Activated CD8-positive, alpha-beta memory T cell treated with anti-CD3 and anti-CD28 coated beads for 36 hours (primary cell): Measurements from ENCODE around the gene IRF2BPL. TPM values are rescaled to one million over a fixed set of nuclear protein-coding genes. Genes with fewer than 3 reads are reported as not detected.

ENCODE experiments used
- CTCF ChIA-PET: fragments of 350-600 bp; sonication (Branson Sonifier 250); formaldehyde crosslinking; loops from one replicate; lab custom pipeline; 2021; ENCODE audit warnings: antibody characterized with exemption; lab: Charles Lee
- POLR2A ChIA-PET: fragments of 350-600 bp; sonication (Branson Sonifier 250); formaldehyde crosslinking; loops from one replicate; lab custom pipeline; 2021; ENCODE audit warnings: antibody characterized with exemption; lab: Charles Lee
- total RNA-seq, 2 experiments: library from RNA; stranded (reverse); gene quantifications; one replicate each; pipeline ENCODE4 v1.2.3, GENCODE V29; 2021

The IRF2BPL gene
- total RNA-seq, 2 experiments from 2014 or later = 27.0 to 27.2 TPM

DNA sequence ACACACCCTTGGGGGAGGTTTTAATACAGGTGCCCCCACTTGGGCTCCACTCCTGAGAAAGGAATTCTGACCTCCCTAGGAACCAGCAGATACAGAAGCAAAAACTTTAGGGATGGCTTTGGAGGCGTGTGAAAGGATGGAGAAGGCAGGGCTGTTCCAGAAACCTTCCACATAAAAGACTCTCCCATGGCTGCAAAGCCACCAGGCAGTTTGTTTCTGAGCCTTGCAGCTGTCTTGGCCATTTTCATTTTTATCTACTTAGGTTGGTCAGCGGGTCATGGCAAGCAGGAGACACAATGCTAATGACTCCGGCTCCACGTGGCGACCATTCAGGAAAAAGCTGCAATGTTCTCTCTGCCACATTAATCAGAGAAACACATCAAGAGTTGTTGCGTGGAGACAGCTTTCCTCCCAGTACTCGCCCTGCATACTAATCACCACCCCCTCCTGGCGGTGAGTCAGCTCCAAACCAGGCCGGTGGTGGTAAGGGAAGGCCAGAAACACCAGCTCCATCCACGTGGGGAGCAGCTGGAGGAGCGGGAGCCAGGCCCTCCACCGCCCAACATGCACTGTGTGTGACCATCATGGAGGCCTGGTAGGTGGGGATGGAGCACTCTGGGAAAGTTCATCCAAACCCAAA lies 30.9 kb upstream of the IRF2BPL start:
- CTCF ChIA-PET = interaction anchor here (0.6 to 3.7 kb wide), 6 partner anchors 9 to 184 kb away, joined by 3 to 19 read pairs (median 3); no protein-coding TSS in a partner anchor
- POLR2A ChIA-PET = no interaction called here

DNA sequence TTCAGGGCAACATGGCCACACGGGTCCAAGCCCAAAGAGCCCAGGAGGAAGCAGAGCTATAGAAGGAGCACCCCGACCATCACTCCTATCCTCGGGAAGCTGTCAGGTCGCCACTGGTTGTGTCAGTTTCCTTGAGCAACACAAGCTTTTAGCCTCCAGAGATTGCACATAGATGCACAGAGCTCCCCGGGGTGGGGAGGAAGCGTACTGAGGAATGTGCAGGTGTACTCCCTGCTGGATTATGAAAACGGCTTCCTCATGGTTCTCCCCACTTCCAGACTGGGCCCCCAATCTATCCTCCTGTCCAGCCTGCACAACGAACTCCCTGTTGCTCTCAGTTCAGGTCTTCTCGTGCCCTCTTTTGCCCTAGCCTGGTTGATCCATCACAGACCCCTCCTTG lies 30.3 kb upstream of the IRF2BPL start:
- CTCF ChIA-PET = interaction anchor here (0.7 to 3.7 kb wide), 5 partner anchors 10 to 183 kb away, joined by 3 to 19 read pairs (median 3); no protein-coding TSS in a partner anchor
- POLR2A ChIA-PET = no interaction called here

DNA sequence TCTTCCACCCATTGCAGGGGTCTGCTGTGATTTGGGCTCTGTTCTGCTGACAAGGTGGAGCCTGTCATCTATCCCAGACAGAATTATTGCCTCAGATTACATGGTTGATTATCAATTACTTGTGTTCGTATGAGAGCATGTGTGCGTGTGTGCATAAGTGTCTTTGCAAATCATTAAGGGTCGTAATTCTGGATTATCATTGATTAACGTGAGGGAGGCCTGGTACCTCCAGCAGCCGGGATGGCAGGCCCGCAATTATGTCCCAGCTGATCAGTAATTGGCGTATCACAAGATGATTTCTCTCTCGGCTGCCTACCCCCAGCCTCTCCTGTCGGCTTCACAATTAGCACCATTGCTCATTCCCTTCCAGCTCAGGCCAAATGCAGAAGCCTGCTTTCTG lies 29.6 kb upstream of the IRF2BPL start:
- CTCF ChIA-PET = interaction anchor here (1.8 to 3.7 kb wide), 2 partner anchors 12 to 182 kb away, joined by 8 to 19 read pairs; no protein-coding TSS in a partner anchor

DNA sequence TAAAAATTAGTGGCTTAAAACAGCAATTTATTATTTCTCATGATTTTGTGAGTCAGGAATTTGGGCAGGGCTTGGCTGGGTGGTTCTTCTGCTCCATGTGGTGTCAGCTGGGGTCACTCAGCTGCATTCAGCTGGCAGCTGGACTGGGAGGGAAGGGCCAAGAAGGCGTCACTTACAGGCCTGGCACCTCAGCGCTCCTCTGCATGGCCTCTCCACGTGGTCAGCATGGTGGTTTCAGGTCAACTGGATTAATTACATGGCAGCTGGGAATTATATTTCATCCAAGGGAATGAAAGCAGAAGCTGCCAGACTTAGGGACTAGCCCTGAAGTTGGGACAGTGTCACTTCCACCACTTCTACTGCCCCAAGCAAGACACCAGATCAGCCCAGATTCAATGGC lies 27.5 kb upstream of the IRF2BPL start:
- ChIA-PET POLR2A (no interaction called here), CTCF (interaction anchor here (1.0 to 3.9 kb wide), 2 partner anchors 147 to 181 kb away, joined by 3 to 41 read pairs; no protein-coding TSS in a partner anchor)

More for the DNA sequence above, 29.6 kb upstream of the IRF2BPL start:
- POLR2A ChIA-PET = no interaction called here

DNA sequence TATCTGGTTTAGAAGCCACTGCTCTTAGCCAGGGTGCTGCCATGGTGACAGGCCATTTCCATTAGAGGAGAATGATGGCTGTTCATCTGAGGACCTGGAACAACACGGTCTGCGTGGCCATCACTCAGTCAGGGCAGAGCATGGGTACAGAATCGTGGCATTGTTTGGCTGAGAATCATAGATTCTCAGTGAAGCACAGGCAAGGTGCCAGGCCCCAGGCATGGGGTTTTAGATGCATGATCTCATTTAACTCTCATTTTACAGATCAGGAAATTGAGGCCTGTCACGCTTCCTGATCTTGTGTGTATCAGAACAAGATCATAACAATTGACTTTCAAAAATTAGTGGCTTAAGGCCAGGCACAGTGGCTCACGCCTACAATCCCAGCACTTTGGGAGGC lies 26.8 kb upstream of the IRF2BPL start:
- ChIA-PET CTCF (interaction anchor here (1.9 to 3.9 kb wide), 2 partner anchors 10 to 181 kb away, joined by 7 to 41 read pairs; no protein-coding TSS in a partner anchor), POLR2A (no interaction called here)

DNA sequence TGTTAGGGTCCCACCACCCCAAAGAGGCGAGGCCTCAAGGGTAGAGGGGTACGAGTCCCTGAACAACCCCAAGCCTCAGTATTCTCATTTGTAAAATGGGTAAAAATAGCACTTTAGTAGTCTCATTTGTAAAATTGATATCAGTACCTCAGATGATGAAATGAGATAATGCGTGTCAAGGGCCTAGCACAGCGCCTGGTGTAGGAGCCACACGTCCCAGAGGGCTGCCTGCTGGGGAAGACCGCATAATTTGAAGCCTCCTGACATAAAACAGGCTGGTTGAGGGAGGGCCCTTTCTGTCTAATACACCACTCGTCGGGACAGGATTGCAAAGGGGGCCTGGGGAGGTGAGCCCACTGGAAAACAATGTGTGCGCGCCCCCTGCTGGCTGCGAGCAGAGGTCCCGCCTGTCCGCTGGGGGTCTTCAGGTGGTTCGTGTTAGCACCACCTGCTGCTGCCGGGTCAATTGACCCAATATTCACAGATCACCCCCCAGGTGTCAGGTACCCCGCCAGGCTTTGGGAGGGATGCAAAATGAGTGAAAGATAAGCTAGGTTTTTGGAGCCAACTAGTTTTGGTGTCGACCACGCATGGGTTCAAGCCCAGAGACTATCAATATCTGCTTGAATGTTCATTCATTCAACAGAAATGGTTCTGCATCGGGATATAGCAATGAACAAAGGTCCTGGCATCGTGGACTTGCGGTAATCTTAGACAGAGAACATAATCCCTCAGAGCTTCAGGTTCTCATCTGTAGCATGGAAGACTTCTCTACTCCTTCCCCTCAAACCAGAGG lies 24.7 kb upstream of the IRF2BPL start:
- POLR2A ChIA-PET = no interaction called here

DNA sequence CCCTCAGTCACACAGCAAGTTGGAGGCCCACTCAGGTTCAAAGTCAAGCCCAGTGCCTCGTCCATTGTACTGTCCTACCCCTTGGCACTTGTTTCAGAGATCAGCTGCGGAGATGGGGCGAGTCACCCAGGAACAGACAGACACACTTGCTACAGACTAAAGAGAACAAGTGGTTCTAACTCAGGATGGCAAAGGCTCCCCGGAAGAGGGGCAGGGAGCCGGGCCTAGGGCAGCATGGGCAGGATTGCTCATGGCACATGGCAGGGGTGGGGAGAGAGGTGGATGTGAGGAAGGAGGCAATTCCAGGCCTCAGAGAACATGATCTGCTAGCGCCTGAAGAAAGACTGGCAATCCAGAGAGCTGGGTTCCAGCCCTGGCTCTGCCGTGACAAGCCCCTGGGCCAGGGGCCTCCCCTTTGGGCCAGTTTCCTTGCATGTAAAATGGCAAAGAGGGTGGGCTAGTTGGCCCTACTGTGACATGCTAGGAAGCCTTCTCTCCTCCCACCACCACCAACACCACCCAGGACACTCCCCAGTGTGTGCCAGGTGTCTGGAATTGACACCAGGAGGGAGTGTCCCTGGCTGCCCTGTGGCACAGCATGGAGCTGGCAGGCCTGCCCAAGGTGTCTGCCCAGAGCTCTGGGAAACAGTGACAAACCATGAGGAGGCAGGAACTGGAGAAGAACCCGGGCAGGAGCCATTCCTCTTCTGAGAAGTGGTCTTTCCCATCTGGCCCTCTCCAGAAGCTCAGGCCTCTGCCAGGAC lies 24.0 kb upstream of the IRF2BPL start:
- POLR2A ChIA-PET = no interaction called here

More for the DNA sequence above, 24.7 kb upstream of the IRF2BPL start:
- CTCF ChIA-PET = interaction anchor here (0.7 to 3.9 kb wide), 26 partner anchors 8 to 178 kb away, joined by 3 to 41 read pairs (median 4); no protein-coding TSS in a partner anchor

DNA sequence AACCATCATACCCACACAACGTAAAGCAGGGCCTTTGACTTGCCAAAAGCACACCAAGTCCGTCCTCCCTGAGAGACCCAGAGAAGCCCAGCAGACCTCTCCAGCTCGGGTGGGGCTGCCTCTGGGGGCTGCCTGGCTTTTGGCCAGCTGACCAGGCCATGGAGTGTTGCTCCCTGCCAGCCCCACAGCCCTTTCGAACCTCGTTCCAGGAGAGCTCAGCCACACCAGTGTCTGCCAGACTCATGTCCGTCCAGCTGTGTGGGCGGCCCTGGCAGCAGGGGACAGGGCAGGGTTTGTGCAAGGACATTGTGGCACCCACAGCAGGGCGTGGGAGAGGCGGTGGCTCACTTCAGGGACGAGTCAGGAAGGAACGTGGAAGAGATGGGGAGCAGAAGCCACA lies 22.6 kb upstream of the IRF2BPL start:
- CTCF ChIA-PET = interaction anchor here (0.7 kb wide), 1 partner anchor 146 kb away, joined by 3 read pairs; no protein-coding TSS in a partner anchor
- POLR2A ChIA-PET = no interaction called here

More for the DNA sequence above, 24.0 kb upstream of the IRF2BPL start:
- CTCF ChIA-PET = interaction anchor here (1.0 to 3.9 kb wide), 13 partner anchors 8 to 178 kb away, joined by 3 to 41 read pairs (median 6); no protein-coding TSS in a partner anchor

DNA sequence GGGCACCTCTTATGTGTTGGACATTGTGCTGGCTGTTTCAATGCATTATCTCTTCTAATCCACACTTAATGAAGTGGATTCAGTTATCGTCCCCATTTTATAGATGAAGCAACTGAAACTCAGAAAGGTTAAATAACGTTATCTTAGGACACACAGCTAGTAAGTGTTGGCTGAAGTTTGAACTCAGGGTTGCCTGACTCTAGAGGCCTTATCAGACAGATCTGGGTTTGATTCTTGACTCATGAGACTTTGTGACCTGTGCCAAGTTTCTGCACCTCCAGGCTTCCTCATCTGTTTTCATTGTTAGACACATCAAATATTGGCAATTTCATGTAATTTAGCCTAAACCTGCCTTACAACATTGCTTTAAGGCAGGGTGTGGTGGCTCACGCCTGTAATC lies 18.2 kb upstream of the IRF2BPL start:
- ChIA-PET POLR2A (no interaction called here), CTCF (interaction anchor here (1.4 to 6.2 kb wide), 4 partner anchors 24 to 174 kb away, joined by 3 to 26 read pairs (median 8); no protein-coding TSS in a partner anchor)

DNA sequence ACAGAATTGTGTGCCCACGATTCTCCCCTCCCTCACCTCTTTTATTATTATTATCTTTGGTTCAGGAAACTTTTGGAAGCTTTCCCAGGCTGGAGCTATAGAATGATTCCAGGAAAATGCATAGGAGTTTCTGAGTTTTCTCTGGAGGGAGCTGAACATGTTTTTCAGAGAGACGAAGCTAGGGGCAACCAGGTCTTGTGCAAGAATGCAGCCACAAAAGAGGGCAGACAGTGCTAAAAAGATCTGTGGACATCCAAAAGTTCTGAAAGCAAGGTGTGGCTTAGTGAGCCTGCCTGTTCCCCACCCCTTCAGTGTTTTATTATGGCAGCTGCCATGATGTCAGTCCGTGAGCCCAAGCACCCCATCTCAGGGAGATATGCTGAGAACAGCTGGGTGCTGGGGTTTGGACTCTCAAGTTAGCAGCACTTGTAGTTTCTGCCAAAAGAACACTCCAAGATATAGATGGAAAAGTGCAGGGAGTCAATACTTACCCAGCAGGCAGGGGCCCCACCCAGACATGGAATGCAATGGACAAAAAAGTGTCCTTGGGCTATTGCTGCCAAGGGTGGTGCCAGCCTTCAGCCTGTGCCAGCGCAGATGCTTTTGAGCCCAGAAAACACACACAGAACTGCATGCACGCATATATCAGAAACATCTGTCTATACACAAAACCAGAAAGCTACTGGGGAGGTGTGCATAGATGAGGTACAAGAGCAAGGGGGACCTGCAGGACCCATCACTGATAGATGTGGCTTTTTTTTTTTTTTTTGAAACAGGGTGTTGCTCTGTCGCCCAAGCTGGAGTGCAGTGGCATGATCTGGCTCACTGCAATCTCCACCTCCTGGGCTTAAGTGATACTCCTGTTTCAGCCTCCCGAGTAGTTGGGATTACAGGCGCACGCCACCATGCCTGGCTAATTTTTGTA lies 17.0 kb upstream of the IRF2BPL start:
- POLR2A ChIA-PET = no interaction called here
- CTCF ChIA-PET = interaction anchor here (0.7 to 6.2 kb wide), 7 partner anchors 8 to 173 kb away, joined by 3 to 26 read pairs (median 7); no protein-coding TSS in a partner anchor

DNA sequence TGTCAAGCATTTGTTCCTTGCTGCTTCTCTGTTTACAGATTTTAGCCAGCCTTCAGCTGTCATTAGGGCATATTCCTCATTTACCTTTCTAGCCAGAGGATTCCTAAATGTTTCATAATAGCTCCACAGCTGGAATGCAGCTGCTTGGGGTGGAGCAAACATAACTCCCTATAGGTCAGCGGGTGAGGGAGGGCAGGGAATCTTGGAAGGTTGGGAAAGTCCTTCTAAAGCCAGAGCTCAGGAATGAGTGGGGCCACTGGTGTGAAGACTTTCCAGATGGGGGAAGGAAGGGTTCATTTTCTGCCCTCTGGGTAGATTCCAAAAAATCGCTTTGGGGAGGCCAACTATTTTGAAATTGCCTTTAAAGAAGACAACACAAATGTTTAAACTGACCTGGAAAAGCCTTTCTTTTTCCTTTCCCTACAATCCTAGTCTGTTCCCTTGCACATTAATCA lies 16.3 kb upstream of the IRF2BPL start:
- POLR2A ChIA-PET = no interaction called here
- CTCF ChIA-PET = interaction anchor here (0.7 to 6.2 kb wide), 6 partner anchors 9 to 172 kb away, joined by 3 to 26 read pairs (median 6); no protein-coding TSS in a partner anchor

DNA sequence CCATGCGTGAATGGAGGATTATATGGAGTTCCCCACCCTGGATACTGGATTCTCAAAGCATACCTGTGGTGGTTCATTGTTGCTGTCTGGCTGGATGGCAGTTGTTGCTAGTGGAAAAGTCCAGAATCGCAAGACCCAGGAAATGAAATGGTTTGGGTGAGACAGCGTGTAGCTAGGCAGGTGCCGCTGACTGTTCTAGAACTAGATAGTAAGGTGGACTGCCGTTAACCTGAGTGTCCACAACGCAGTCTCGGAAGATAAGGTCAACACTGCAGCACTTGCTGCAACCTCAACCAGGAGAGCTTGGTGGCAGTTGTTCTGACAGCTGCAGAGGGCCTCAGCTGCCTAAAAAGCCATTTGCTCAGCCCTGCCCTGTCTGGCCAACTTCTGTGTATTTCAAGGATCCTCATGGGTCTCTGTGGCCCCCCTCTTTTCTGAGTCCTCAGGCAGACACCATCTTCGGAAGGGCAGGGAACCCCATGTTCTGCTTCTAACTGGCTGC lies 15.5 kb upstream of the IRF2BPL start:
- ChIA-PET CTCF (interaction anchor here (2.8 to 6.2 kb wide), 2 partner anchors 10 to 131 kb away, joined by 10 to 26 read pairs; no protein-coding TSS in a partner anchor), POLR2A (no interaction called here)

DNA sequence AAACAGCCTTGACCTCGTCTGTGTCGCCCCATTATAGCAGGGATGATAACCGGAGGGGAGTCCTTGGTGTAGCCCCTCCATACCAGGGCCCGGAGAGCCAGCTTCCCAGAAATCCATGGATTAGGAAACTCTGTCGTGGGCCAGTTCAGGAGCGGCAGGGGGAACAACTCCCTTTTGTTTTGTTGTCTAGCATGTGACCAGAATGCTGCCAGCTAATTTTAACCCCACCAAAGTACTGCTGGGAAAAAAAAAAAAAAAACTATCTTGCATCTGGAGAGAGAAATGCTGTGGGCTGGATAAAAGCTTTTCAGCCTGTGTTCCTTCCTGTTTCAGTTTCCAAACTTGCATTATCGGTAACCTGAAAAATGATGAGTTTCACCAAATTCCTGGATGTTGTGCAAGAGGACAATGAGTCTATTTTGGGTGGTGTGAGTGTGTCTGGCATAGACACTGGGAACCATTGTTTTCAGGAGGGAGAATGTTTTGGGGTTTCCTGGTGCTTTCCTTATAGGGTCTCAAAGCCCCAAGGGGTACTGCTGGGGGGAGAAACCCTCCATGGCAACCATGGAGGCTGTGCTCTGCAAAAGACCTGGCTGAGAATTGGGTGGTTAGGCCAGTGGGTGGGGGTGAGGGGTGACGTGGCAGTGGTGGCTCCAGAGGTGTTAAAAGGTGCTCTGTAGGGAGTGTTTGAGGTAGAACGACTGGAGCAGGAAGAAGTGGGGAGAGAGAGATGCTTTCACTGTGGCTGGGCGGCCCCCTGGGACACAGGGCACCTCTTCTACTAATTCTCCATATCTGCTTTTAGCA lies 14.9 kb upstream of the IRF2BPL start:
- ChIA-PET POLR2A (interaction anchor here (0.6 to 1.3 kb wide), 4 partner anchors 9 to 81 kb away, joined by 3 to 4 read pairs (median 4); no protein-coding TSS in a partner anchor), CTCF (interaction anchor here (1.0 to 6.2 kb wide), 4 partner anchors 10 to 130 kb away, joined by 4 to 26 read pairs (median 7); partner anchors contain the start of gene IRF2BPL)

DNA sequence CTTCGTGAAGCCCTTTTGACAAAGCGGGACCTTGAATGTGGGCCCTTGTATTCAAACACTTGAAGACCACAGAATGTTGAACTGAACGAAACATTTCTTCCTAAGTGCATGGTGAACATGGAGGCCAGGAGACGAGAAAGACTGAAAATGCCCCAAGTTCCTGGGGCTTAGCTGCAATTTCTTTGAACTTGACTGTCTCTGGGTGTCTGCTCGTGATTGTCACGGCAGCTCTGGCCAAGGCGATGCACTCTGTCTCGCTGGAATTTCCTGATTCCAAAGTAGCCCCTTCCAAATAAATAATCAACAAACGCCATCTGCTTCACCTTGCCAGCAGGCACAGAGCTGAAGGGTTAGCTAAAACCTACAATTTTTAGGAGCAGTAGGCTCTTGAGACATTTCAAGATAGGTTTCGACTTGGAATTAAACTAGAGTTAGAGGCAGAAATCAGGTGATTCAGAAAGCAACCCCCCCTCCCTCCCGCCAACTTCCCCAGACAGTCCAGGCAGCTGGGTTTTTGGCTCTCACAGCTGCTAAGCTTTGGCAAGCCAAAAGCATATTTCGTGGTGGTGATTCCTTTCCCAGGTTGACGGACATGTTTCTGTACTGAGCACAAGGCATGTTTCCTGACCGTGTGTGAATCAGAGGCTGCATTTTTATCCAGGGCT lies 13.5 kb upstream of the IRF2BPL start:
- CTCF ChIA-PET = interaction anchor here (0.6 to 6.2 kb wide), 6 partner anchors 12 to 165 kb away, joined by 3 to 26 read pairs (median 4); no protein-coding TSS in a partner anchor
- POLR2A ChIA-PET = interaction anchor here (0.6 to 1.5 kb wide), 2 partner anchors 14 to 44 kb away, joined by 3 to 4 read pairs; no protein-coding TSS in a partner anchor
